Measurements from ENCODE around the gene ITGA4. TPM values are rescaled to one million over a fixed set of nuclear protein-coding genes. Genes with fewer than 3 reads are reported as not detected.

Gene ITGA4
- total and polyA plus RNA-seq, 4 experiments from 2014 or later: 219 to 297 (median 267) TPM

DNA sequence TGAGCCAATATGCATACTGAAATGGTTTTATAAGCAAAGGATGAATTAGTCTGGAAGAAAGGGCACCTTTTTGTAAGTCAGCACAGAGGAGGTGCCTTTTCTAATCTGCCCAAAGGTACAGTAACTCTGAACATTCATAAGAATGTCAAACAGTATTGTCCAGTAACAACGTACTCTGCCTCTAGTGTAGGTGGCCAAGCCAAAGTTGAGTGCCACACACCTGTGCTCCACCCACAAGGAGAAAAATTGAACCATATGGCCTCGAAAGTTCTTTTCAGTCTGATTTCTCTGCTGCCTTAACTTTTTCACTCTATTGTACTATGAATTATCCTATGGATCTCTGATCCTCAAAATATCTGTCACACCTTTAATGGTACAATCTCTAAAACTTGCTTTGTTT is 112.9 kb downstream of the ITGA4 start:
- Histone ChIP-seq H3K27me3 (ENCODE audit: insufficient read depth, low read length) (peaks cover 4% of the 10 kb centered on the region), H3K4me3 (ENCODE audit: low read length in 2 of 2) (no peak overlapping the region), H3K9me3 (ENCODE audit: control insufficient read depth in 1 of 2, low read length in 2 of 2) (no peaks in the 10 kb centered on the region), H3K36me3 (ENCODE audit: insufficient read depth, low read length) (no peaks in the 10 kb centered on the region), H3K27ac (ENCODE audit: low read depth, low read length) (no peak overlapping the region), H3K4me1 (ENCODE audit: insufficient read depth, low read length) (no peaks in the 10 kb centered on the region)
- Mint-ChIP-seq H3K27ac (no peak overlapping the region), H3K36me3 (no peaks in the 10 kb centered on the region), H3K4me1 (peaks cover 0 to 2% (median under 1%) of the 10 kb centered on the region in 4 donors), H3K27me3 (peaks cover 0 to 7% of the 10 kb centered on the region in 2 donors), H3K9me3 (no peaks in the 10 kb centered on the region), H3K4me3 (no peak overlapping the region)
- DNase-seq: no peak
- POLR2A ChIA-PET (ENCODE audit: partially characterized antibody): no interaction called here
- intact Hi-C loops (cut with micrococcal nuclease): loop anchor here (5.0 kb wide), 1 partner anchor 147 kb away; no protein-coding TSS in a partner anchor
- CTCF ChIA-PET (ENCODE audit: partially characterized antibody): interaction anchor here (0.8 kb wide), 1 partner anchor 10 kb away, joined by 3 read pairs; no protein-coding TSS in a partner anchor

- Mint-ChIP-seq H3K4me3 (peak overlapping the region in 1 of 8 donors; percentile 27), H3K9me3 (no peaks in the 10 kb centered on the region), H3K4me1 (peaks cover 0 to 2% (median under 1%) of the 10 kb centered on the region in 4 donors), H3K36me3 (no peaks in the 10 kb centered on the region), H3K27me3 (peaks cover 0 to 7% of the 10 kb centered on the region in 2 donors), H3K27ac (no peak overlapping the region)
- Histone ChIP-seq H3K9me3 (ENCODE audit: control insufficient read depth in 1 of 2, low read length in 2 of 2) (no peaks in the 10 kb centered on the region), H3K4me3 (ENCODE audit: low read length in 2 of 2) (no peak overlapping the region), H3K36me3 (ENCODE audit: insufficient read depth, low read length) (no peaks in the 10 kb centered on the region), H3K27ac (ENCODE audit: low read depth, low read length) (no peak overlapping the region), H3K27me3 (ENCODE audit: insufficient read depth, low read length) (peaks cover 4% of the 10 kb centered on the region), H3K4me1 (ENCODE audit: insufficient read depth, low read length) (no peaks in the 10 kb centered on the region)
- no peak for DNase-seq
- intact Hi-C loops (cut with micrococcal nuclease): loop anchor here (5.0 kb wide), 1 partner anchor 146 kb away; no protein-coding TSS in a partner anchor
- POLR2A ChIA-PET (ENCODE audit: partially characterized antibody): no interaction called here
- CTCF ChIA-PET (ENCODE audit: partially characterized antibody): interaction anchor here (3.3 kb wide), 1 partner anchor 144 kb away, joined by 14 read pairs; no protein-coding TSS in a partner anchor
These were observed 113.9 kb downstream of the ITGA4 start for GRCh38 chr2:181570833-181571661.

DNA sequence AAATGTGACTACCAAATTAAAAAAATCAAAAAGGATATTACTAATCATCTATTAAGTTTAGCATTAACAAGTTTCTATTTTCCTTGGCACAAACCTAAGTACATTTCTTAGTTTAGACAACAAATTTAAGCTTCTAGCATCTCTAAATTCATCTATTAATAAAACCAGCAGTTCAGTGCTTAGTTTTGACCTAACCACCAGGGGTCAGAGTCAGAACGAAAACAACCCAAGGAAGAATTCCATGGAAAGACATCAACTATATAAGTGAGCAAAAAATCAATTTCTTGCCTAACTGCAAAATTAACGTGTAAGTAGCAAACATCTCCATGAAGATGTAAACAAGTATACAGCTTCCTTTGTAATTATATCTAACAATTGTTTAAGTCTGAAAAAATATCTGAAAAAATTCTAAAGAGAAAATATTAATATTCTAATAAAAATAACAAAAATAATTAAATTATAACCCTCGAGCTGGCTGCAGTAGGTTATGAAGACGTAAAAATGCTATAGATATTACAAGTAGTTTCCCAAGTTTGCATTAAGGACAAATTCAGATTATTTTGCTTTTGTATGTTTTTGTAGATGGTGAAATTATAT is 116.1 kb downstream of the ITGA4 start:
- H3K27me3 ChIP-seq (ENCODE audit: insufficient read depth, low read length): peaks cover 4% of the 10 kb centered on the region
- no peaks in the 10 kb centered on the region for H3K9me3 ChIP-seq (ENCODE audit: control insufficient read depth in 1 of 2, low read length in 2 of 2)
- peaks cover 0 to 2% (median under 1%) of the 10 kb centered on the region in 4 donors for H3K4me1 Mint-ChIP-seq
- H3K36me3 Mint-ChIP-seq: no peaks in the 10 kb centered on the region
- ChIA-PET CTCF (ENCODE audit: partially characterized antibody) (interaction anchor here (1.0 to 3.3 kb wide), 3 partner anchors 10 to 143 kb away, joined by 3 to 14 read pairs (median 3); no protein-coding TSS in a partner anchor), POLR2A (ENCODE audit: partially characterized antibody) (no interaction called here)
- H3K27ac Mint-ChIP-seq: no peak overlapping the region
- H3K27me3 Mint-ChIP-seq: peaks cover 0 to 4% of the 10 kb centered on the region in 2 donors
- intact Hi-C loops (cut with micrococcal nuclease): loop anchor here (5.0 kb wide), 1 partner anchor 144 kb away; no protein-coding TSS in a partner anchor
- H3K36me3 ChIP-seq (ENCODE audit: insufficient read depth, low read length): no peaks in the 10 kb centered on the region
- DNase-seq: no peak
- H3K4me1 ChIP-seq (ENCODE audit: insufficient read depth, low read length): no peaks in the 10 kb centered on the region
- H3K9me3 Mint-ChIP-seq: no peaks in the 10 kb centered on the region
- H3K27ac ChIP-seq (ENCODE audit: low read depth, low read length): no peak overlapping the region
- H3K4me3 ChIP-seq (ENCODE audit: low read length in 2 of 2): no peak overlapping the region
- no peak overlapping the region for H3K4me3 Mint-ChIP-seq

DNA sequence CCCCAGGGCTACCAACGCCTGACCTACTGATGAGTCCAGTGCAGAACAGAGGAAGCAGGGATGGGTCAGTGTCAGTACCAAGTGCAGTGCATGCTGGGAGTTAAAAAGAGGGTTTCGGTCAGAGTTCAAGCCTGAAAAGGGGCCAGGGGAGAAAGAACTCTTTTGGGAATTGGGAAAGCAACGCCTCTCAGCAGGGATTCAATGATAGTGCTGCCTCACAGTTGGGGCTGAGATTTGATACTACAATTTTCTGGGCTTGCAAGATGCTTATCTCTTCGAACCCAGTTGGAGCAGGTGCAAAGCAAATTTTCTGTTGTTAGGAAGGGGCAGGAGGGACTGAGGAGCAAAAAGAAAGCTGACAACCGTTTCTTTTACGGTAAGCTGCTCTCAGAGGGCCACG is 117.1 kb downstream of the ITGA4 start:
- Histone ChIP-seq H3K27ac (ENCODE audit: low read depth, low read length) (no peak overlapping the region), H3K27me3 (ENCODE audit: insufficient read depth, low read length) (peaks cover 4% of the 10 kb centered on the region), H3K9me3 (ENCODE audit: control insufficient read depth in 1 of 2, low read length in 2 of 2) (no peaks in the 10 kb centered on the region), H3K4me1 (ENCODE audit: insufficient read depth, low read length) (no peaks in the 10 kb centered on the region), H3K4me3 (ENCODE audit: low read length in 2 of 2) (no peak overlapping the region), H3K36me3 (ENCODE audit: insufficient read depth, low read length) (no peaks in the 10 kb centered on the region)
- H3K4me3 Mint-ChIP-seq: no peak overlapping the region
- peaks cover 0 to 2% (median under 1%) of the 10 kb centered on the region in 4 donors for H3K4me1 Mint-ChIP-seq
- DNase-seq: no peak
- POLR2A ChIA-PET (ENCODE audit: partially characterized antibody): no interaction called here
- no peak overlapping the region for H3K27ac Mint-ChIP-seq
- H3K27me3 Mint-ChIP-seq: peaks cover 3 to 4% of the 10 kb centered on the region in 2 donors
- intact Hi-C loops (cut with micrococcal nuclease): loop anchor here (5.0 kb wide), 1 partner anchor 143 kb away; no protein-coding TSS in a partner anchor
- H3K36me3 Mint-ChIP-seq: no peaks in the 10 kb centered on the region
- CTCF ChIA-PET (ENCODE audit: partially characterized antibody): interaction anchor here (1.2 to 3.3 kb wide), 2 partner anchors 141 to 142 kb away, joined by 3 to 14 read pairs; no protein-coding TSS in a partner anchor
- H3K9me3 Mint-ChIP-seq: no peaks in the 10 kb centered on the region

GRCh38 chr2:181575024-181575649 is 118.0 kb downstream of the ITGA4 start:
- intact Hi-C loops (cut with micrococcal nuclease): no loop called here
- H3K27ac Mint-ChIP-seq: no peak overlapping the region
- ChIA-PET CTCF (ENCODE audit: partially characterized antibody) (no interaction called here), POLR2A (ENCODE audit: partially characterized antibody) (no interaction called here)
- H3K4me3 Mint-ChIP-seq: no peak overlapping the region
- H3K9me3 Mint-ChIP-seq: no peaks in the 10 kb centered on the region
- peaks cover 0 to 2% (median under 1%) of the 10 kb centered on the region in 4 donors for H3K4me1 Mint-ChIP-seq
- Histone ChIP-seq H3K36me3 (ENCODE audit: insufficient read depth, low read length) (no peaks in the 10 kb centered on the region), H3K27ac (ENCODE audit: low read depth, low read length) (no peak overlapping the region), H3K9me3 (ENCODE audit: control insufficient read depth in 1 of 2, low read length in 2 of 2) (no peaks in the 10 kb centered on the region), H3K27me3 (ENCODE audit: insufficient read depth, low read length) (peaks cover 4% of the 10 kb centered on the region), H3K4me3 (ENCODE audit: low read length in 2 of 2) (no peak overlapping the region), H3K4me1 (ENCODE audit: insufficient read depth, low read length) (no peaks in the 10 kb centered on the region)
- peaks cover 3 to 4% of the 10 kb centered on the region in 2 donors for H3K27me3 Mint-ChIP-seq
- no peaks in the 10 kb centered on the region for H3K36me3 Mint-ChIP-seq
- no peak for DNase-seq

- H3K4me1 ChIP-seq (ENCODE audit: insufficient read depth, low read length): no peaks in the 10 kb centered on the region
- H3K27me3 ChIP-seq (ENCODE audit: insufficient read depth, low read length): peaks cover 4% of the 10 kb centered on the region
- Mint-ChIP-seq H3K36me3 (no peaks in the 10 kb centered on the region), H3K27me3 (peaks cover 3 to 4% of the 10 kb centered on the region in 2 donors), H3K4me1 (peaks cover 0 to 2% (median 0%) of the 10 kb centered on the region in 4 donors), H3K4me3 (no peak overlapping the region), H3K9me3 (no peaks in the 10 kb centered on the region), H3K27ac (no peak overlapping the region)
- ChIA-PET POLR2A (ENCODE audit: partially characterized antibody) (no interaction called here), CTCF (ENCODE audit: partially characterized antibody) (no interaction called here)
- H3K36me3 ChIP-seq (ENCODE audit: insufficient read depth, low read length): no peaks in the 10 kb centered on the region
- no peak overlapping the region for H3K4me3 ChIP-seq (ENCODE audit: low read length in 2 of 2)
- no peak for DNase-seq
- H3K9me3 ChIP-seq (ENCODE audit: control insufficient read depth in 1 of 2, low read length in 2 of 2): no peaks in the 10 kb centered on the region
- intact Hi-C loops (cut with micrococcal nuclease): no loop called here
- no peak overlapping the region for H3K27ac ChIP-seq (ENCODE audit: low read depth, low read length)
These were observed 118.5 kb downstream of the ITGA4 start for GRCh38 chr2:181575650-181576025.

- CTCF ChIA-PET (ENCODE audit: partially characterized antibody): no interaction called here
These were observed 119.2 kb downstream of the ITGA4 start for GRCh38 chr2:181576431-181576830.

More at GRCh38 chr2:181576431-181576830, 119.2 kb downstream of the ITGA4 start:
- POLR2A ChIA-PET (ENCODE audit: partially characterized antibody): no interaction called here
- Histone ChIP-seq H3K4me3 (ENCODE audit: low read length in 2 of 2) (no peak overlapping the region), H3K27me3 (ENCODE audit: insufficient read depth, low read length) (peaks cover 4% of the 10 kb centered on the region), H3K9me3 (ENCODE audit: control insufficient read depth in 1 of 2, low read length in 2 of 2) (no peaks in the 10 kb centered on the region), H3K4me1 (ENCODE audit: insufficient read depth, low read length) (no peaks in the 10 kb centered on the region), H3K36me3 (ENCODE audit: insufficient read depth, low read length) (no peaks in the 10 kb centered on the region), H3K27ac (ENCODE audit: low read depth, low read length) (no peak overlapping the region)
- H3K4me1 Mint-ChIP-seq: peaks cover 0 to 2% (median 0%) of the 10 kb centered on the region in 4 donors
- no peak overlapping the region for H3K27ac Mint-ChIP-seq
- H3K36me3 Mint-ChIP-seq: no peaks in the 10 kb centered on the region
- intact Hi-C loops (cut with micrococcal nuclease): no loop called here
- H3K4me3 Mint-ChIP-seq: no peak overlapping the region
- H3K9me3 Mint-ChIP-seq: no peaks in the 10 kb centered on the region
- peaks cover 3 to 7% of the 10 kb centered on the region in 2 donors for H3K27me3 Mint-ChIP-seq
- DNase-seq: no peak

Data from CD4-positive, alpha-beta memory T cell (primary cell).